T-helper 1 cell (primary cell): ENCODE measurements around the gene PRPF6.
A peak's percentile ranks its signal among the peaks of the same experiment; 100 is the strongest.
"Not testable (repeated sequence)": the region's sequence is repeated elsewhere in the genome, so short reads cannot be mapped to it uniquely, and the experiment has no call there.

ENCODE experiments used
- DNase-seq, 5 donors: peaks; one replicate each; pipeline ENCODE4 v3.0.0-alpha.2; 2012 to 2020

The PRPF6 gene

GRCh38 chr20:63973636-63974401 lies 7.1 kb upstream of the PRPF6 start:
- DNase-seq = peak; percentile 53 to 73 (median 71)

GRCh38 chr20:63974402-63975200 lies 6.3 kb upstream of the PRPF6 start:
- DNase-seq = no peak

GRCh38 chr20:63976511-63976910 lies 4.4 kb upstream of the PRPF6 start:
- DNase-seq = not testable (repeated sequence)

- DNase-seq = no peak
These were observed 3.8 kb upstream of the PRPF6 start for GRCh38 chr20:63976980-63977738.

GRCh38 chr20:63977739-63978276 lies 3.1 kb upstream of the PRPF6 start:
- DNase-seq = peak in 1 of 5 donors; percentile 80

- DNase-seq = peak in 3 of 5 donors; percentile 29 to 75 (median 42)
These were observed 2.4 kb upstream of the PRPF6 start for GRCh38 chr20:63978319-63979228.

GRCh38 chr20:63979229-63979556 lies 1.7 kb upstream of the PRPF6 start:
- no peak for DNase-seq

GRCh38 chr20:63979557-63980316 lies 1.2 kb upstream of the PRPF6 start, which contains the start of gene SAMD10:
Gene SAMD10 (minus strand): TSS chr20:63979642. CDS start chr20:63979467, 175 bp downstream.
- DNase-seq = peak; percentile 38 to 67 (median 49)

GRCh38 chr20:63980317-63980805 lies 571 bp upstream of the PRPF6 start:
- DNase-seq = peak in 1 of 5 donors; percentile 66

GRCh38 chr20:63982937-63983336 lies 2.0 kb downstream of the PRPF6 start:
- no peak for DNase-seq

- no peak for DNase-seq
These were observed 20.0 kb downstream of the PRPF6 start for GRCh38 chr20:64000906-64001305.

GRCh38 chr20:64001607-64002011 lies 20.7 kb downstream of the PRPF6 start:
- DNase-seq = no peak

- no peak for DNase-seq
These were observed 23.2 kb downstream of the PRPF6 start for GRCh38 chr20:64003960-64004725.

GRCh38 chr20:64005394-64005793 lies 24.5 kb downstream of the PRPF6 start:
- DNase-seq = no peak

- DNase-seq = no peak
These were observed 25.6 kb downstream of the PRPF6 start for GRCh38 chr20:64006490-64006889.

- DNase-seq = no peak
These were observed 26.0 kb downstream of the PRPF6 start for GRCh38 chr20:64006902-64007301.

GRCh38 chr20:64009811-64010387 lies 29.0 kb downstream of the PRPF6 start:
- no peak for DNase-seq

GRCh38 chr20:64010711-64011237 lies 29.8 kb downstream of the PRPF6 start:
- peak in 1 of 5 donors; percentile 30 for DNase-seq

- DNase-seq = no peak
These were observed 30.4 kb downstream of the PRPF6 start for GRCh38 chr20:64011366-64011779.
